ENCODE measurements around the gene SMDT1. TPM values are rescaled to one million over a fixed set of nuclear protein-coding genes. Genes with fewer than 3 reads are reported as not detected.

Gene SMDT1
- total RNA-seq, 6 experiments from 2014 or later = 6.7 to 78.1 (median 60.9) TPM

DNA sequence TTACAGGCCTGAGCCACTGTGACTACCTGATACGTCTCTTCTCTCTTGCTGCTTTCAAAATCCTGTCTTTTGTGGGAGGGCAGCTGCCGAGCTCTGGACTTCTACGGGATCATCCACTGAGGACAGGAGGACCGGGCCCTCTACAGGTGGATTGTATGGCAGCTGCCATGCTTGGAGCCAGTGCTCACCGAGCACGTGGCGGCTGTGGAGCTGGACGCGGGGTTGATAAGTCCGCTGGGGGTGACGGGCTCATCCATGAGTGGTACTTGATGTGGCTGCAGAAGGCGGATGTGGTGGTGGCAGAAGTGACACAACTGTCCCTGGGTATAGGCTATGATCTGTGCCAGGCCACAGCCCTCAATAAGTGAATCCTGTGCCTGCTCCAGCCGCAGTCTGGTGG, 53.0 kb downstream of the SMDT1 start:
- intact Hi-C loops (cut with DNase I) = no loop called here
- no peak for ATAC-seq
- Histone ChIP-seq H3K4me1 (peaks cover 0 to 20% (median 6%) of the 10 kb centered on the region in 4 donors), H3K27ac (peak overlapping the region in 1 of 3 donors; percentile 67), H3K36me3 (peaks cover 0 to 9% (median 4%) of the 10 kb centered on the region in 4 donors), H3K27me3 (no peaks in the 10 kb centered on the region), H3K4me3 (no peak overlapping the region), H3K9me3 (no peaks in the 10 kb centered on the region)
- 76% methylated on average over 3 of the region's 13 CpGs for WGBS (ENCODE audit: insufficient coverage, low coverage, low lambda C conversion rate, missing lambda C conversion rate)
- TF ChIP-seq POLR2A (IDR thresholded peaks at IDR 0.05) = no peak
- TF ChIP-seq, protein P1, sequence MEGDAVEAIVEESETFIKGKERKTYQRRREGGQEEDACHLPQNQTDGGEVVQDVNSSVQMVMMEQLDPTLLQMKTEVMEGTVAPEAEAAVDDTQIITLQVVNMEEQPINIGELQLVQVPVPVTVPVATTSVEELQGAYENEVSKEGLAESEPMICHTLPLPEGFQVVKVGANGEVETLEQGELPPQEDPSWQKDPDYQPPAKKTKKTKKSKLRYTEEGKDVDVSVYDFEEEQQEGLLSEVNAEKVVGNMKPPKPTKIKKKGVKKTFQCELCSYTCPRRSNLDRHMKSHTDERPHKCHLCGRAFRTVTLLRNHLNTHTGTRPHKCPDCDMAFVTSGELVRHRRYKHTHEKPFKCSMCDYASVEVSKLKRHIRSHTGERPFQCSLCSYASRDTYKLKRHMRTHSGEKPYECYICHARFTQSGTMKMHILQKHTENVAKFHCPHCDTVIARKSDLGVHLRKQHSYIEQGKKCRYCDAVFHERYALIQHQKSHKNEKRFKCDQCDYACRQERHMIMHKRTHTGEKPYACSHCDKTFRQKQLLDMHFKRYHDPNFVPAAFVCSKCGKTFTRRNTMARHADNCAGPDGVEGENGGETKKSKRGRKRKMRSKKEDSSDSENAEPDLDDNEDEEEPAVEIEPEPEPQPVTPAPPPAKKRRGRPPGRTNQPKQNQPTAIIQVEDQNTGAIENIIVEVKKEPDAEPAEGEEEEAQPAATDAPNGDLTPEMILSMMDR (IDR thresholded peaks at IDR 0.05) = no peak
- peak in 1 of 3 donors; percentile 49 for DNase-seq

Small RNA genes lying within 50 kb of the gene (small RNA-seq; reads per million reads assigned to genes)
- gene SNORD13P1 = 0 reads per million in 2 experiments

Other genes starting within 250 kb of the SMDT1 start
- 10 to 100 TPM; 26.7 to 63.4 (median 37.2) TPM for gene SREBF2, start 246.6 kb upstream of the SMDT1 start, total RNA-seq
- not detected for gene SHISA8, start 164.6 kb upstream of the SMDT1 start, total RNA-seq
- under 1 TPM in 4 of 6 experiments, not detected in 2; 0.04 to 0.22 (median 0.18) TPM for gene TNFRSF13C, start 152.9 kb upstream of the SMDT1 start, total RNA-seq
- gene CENPM, start 132.5 kb upstream of the SMDT1 start, total RNA-seq = 1 to 10 TPM in 2 of 6 experiments, under 1 TPM in 2, not detected in 2; 0.29 to 3.7 (median 1.8) TPM
- under 1 TPM in 3 of 6 experiments, not detected in 3; 0.06 to 0.16 (median 0.07) TPM for gene SEPTIN3, start 110.3 kb upstream of the SMDT1 start, total RNA-seq
- under 1 TPM; 0.12 to 0.72 (median 0.63) TPM for gene WBP2NL, start 80.9 kb upstream of the SMDT1 start, total RNA-seq
- gene NAGA, start 8.9 kb upstream of the SMDT1 start, total RNA-seq = 10 to 100 TPM; 17.6 to 27.9 (median 23.0) TPM
- 1 to 10 TPM in 3 of 6 experiments, under 1 TPM in 3; 0.51 to 1.4 (median 0.97) TPM for gene PHETA2, start 5.5 kb upstream of the SMDT1 start, total RNA-seq
- 10 to 100 TPM; 34.9 to 67.5 (median 51.6) TPM for gene NDUFA6, start 11.1 kb downstream of the SMDT1 start, total RNA-seq
- gene CYP2D6, start 51.1 kb downstream of the SMDT1 start, total RNA-seq = 100 to 1,000 TPM; 104 to 400 (median 283) TPM
- 10 to 100 TPM; 15.4 to 20.5 (median 18.5) TPM for gene TCF20, start 191.0 kb downstream of the SMDT1 start, total RNA-seq

Data from right lobe of liver (tissue), 6 donors.